Measurements from ENCODE around the gene FOXL2.

DNA sequence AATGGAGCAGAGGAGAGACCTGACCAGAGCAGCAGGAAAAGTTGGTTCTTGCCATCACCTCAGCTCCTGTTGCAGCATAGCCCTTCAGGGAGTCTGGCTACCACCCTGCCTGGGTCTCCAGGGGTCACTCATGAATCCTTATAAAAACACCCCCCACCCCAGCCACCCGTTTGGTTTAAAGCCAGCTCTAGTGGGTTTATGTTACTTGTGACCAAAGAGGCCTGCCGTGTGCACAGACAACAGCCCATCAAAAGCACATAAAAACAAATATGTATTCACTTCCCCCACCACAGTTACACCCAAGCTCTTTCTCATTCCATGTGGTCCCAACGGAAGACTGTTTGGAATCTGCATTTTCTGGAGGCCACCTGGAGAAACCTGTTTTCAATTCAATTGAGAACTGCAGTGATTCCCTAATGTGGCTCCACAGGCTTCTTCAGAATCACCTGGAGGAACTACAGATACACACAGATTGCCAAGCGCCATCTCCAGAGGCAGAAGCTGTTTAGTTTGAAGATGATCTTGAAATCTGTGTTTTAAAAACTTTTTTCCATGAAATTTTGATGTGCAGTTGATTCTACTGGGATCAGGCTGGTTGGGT lies 13.8 kb downstream of the FOXL2 start:
- TF ChIP-seq, protein P1, sequence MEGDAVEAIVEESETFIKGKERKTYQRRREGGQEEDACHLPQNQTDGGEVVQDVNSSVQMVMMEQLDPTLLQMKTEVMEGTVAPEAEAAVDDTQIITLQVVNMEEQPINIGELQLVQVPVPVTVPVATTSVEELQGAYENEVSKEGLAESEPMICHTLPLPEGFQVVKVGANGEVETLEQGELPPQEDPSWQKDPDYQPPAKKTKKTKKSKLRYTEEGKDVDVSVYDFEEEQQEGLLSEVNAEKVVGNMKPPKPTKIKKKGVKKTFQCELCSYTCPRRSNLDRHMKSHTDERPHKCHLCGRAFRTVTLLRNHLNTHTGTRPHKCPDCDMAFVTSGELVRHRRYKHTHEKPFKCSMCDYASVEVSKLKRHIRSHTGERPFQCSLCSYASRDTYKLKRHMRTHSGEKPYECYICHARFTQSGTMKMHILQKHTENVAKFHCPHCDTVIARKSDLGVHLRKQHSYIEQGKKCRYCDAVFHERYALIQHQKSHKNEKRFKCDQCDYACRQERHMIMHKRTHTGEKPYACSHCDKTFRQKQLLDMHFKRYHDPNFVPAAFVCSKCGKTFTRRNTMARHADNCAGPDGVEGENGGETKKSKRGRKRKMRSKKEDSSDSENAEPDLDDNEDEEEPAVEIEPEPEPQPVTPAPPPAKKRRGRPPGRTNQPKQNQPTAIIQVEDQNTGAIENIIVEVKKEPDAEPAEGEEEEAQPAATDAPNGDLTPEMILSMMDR (IDR thresholded peaks at IDR 0.05; ENCODE audit: low read depth, low read length, missing input control) = no peak
- TF ChIP-seq, protein P2, sequence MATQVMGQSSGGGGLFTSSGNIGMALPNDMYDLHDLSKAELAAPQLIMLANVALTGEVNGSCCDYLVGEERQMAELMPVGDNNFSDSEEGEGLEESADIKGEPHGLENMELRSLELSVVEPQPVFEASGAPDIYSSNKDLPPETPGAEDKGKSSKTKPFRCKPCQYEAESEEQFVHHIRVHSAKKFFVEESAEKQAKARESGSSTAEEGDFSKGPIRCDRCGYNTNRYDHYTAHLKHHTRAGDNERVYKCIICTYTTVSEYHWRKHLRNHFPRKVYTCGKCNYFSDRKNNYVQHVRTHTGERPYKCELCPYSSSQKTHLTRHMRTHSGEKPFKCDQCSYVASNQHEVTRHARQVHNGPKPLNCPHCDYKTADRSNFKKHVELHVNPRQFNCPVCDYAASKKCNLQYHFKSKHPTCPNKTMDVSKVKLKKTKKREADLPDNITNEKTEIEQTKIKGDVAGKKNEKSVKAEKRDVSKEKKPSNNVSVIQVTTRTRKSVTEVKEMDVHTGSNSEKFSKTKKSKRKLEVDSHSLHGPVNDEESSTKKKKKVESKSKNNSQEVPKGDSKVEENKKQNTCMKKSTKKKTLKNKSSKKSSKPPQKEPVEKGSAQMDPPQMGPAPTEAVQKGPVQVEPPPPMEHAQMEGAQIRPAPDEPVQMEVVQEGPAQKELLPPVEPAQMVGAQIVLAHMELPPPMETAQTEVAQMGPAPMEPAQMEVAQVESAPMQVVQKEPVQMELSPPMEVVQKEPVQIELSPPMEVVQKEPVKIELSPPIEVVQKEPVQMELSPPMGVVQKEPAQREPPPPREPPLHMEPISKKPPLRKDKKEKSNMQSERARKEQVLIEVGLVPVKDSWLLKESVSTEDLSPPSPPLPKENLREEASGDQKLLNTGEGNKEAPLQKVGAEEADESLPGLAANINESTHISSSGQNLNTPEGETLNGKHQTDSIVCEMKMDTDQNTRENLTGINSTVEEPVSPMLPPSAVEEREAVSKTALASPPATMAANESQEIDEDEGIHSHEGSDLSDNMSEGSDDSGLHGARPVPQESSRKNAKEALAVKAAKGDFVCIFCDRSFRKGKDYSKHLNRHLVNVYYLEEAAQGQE (IDR thresholded peaks at IDR 0.05) = no peak
- TF ChIP-seq RAD21 (IDR thresholded peaks at IDR 0.05) = no peak
- TF ChIP-seq JUND (IDR thresholded peaks at IDR 0.05) = no peak
- no peak for TF ChIP-seq TAF1 (conservative IDR thresholded peaks at IDR 0.05)
- no peak for TF ChIP-seq HNF4G (IDR thresholded peaks at IDR 0.05)
- TF ChIP-seq YY1 (IDR thresholded peaks at IDR 0.05) = no peak
- no peak for TF ChIP-seq EGR1 (IDR thresholded peaks at IDR 0.05; ENCODE audit: low read depth in 2 of 2)

Measured in liver (tissue), 3 donors.